Activated naive CD4-positive, alpha-beta T cell treated with anti-CD3 and anti-CD28 coated beads, Interleukin-2, amount 50 U/mL, for 24 hours (primary cell): Measurements from ENCODE around the gene UMPS.

ENCODE experiments used
- H3K27ac Mint-ChIP-seq: one replicate; pipeline ENCODE4 v1.8.0; 2021; ENCODE audit warnings: mild to moderate bottlenecking, mixed read lengths
- H3K27me3 Mint-ChIP-seq: one replicate; pipeline ENCODE4 v1.8.0; 2021; ENCODE audit warnings: mixed read lengths
- H3K36me3 Mint-ChIP-seq: one replicate; pipeline ENCODE4 v1.8.0; 2021; ENCODE audit warnings: mixed read lengths
- H3K4me1 Mint-ChIP-seq: one replicate; pipeline ENCODE4 v1.8.0; 2021; ENCODE audit warnings: mixed read lengths
- H3K4me3 Mint-ChIP-seq: one replicate; pipeline ENCODE4 v1.8.0; 2021; ENCODE audit warnings: mild to moderate bottlenecking, mixed read lengths
- H3K9me3 Mint-ChIP-seq: one replicate; pipeline ENCODE4 v1.8.0; 2021; ENCODE audit warnings: mixed read lengths

UMPS gene

DNA sequence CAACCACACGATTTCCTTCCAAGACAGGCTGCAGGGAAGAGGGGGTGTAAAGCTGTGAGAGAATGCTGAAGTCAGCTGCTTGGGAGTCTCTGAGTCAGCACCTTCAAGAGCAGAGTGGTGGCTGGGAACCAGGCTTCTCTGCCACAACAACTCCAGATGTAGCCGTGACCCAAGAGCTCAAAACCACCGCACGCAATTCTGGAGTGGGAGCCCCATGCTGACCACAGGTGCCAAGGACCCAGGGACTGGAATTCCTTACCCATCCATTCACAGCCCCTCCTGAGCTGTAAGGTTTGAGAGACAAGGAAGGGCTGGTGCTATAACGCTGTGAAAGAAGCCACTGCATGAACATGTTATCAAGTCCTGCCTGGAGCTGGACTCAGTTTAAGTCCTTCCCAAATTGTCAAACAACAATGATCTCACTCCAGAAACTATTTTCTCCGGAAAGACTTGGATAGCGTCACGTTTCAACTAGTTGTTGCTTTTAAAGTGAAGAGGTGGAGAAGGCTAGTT, 61.4 kb downstream of the UMPS start:
- Mint-ChIP-seq H3K27me3 (no peaks in the 10 kb centered on the region), H3K9me3 (no peaks in the 10 kb centered on the region), H3K27ac (no peak overlapping the region), H3K4me3 (no peak overlapping the region), H3K4me1 (no peaks in the 10 kb centered on the region), H3K36me3 (no peaks in the 10 kb centered on the region)

DNA sequence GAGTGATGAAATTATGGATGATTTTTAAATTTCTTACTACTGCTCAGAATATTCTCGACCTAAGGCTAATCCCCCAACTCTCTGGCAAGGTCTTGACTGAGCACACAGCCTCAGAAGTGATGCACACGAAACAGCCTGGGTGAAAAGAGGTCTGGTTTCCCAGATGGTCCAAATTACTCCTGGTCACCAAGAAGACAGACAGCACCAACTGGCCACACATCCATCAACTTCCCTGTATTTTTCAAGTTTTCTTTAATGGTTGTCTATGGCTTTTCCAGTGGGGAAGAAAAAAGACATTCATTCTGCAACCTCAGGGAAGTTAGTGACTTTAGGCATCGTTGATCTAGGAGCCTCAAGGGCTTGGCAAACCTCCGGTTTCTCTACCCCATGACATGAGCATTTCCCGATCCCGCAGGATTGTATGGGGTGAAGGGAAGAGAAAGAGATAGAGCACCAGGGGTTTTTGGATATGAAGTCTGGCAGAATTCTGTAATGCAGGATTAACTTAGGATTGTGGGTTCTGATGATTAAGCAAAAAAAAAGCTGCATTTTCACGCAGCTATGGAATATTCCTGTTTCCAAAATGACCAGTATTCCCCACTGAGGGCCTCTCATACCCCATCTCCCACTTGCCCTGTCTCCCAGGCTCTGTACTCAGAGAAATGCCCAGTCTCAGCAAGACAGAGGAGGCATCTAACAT, 62.2 kb downstream of the UMPS start:
- H3K27ac Mint-ChIP-seq, result no peak overlapping the region

DNA sequence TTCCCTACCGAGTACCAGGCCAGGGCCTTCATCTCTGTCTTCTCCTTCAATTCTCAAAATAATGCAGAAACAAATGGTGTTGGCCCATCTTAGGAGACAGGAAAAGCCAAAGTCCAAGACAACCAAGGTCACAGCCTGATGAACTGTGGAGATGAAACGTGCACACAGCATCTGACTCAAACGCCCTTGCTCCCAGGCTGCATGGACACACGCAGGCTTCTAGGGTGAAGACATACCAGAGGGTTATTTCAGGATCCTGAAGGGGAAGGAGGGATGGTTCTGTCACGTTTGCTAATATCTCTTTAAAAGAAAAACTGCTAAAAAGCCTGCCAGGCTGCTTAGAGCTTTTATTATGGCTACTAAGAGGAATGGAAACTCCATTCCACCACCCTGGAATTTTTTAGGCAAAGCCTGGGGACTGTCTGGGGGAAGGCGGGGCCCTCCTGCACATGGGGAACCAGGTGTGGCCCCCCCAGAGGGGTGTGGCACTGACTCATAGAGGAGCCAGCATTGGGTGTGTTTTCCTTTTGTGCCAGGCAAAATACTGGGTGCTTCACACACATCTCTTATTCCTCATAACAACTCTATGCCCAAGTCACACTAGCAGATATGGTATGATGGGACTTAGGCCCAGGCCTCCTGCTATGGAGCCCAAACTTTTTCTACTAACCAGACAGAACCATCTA, 62.9 kb downstream of the UMPS start:
- Mint-ChIP-seq H3K9me3 (no peaks in the 10 kb centered on the region), H3K27me3 (no peaks in the 10 kb centered on the region), H3K4me1 (no peaks in the 10 kb centered on the region), H3K4me3 (no peak overlapping the region), H3K27ac (no peak overlapping the region), H3K36me3 (no peaks in the 10 kb centered on the region)

More for the DNA sequence above, 62.2 kb downstream of the UMPS start:
- Mint-ChIP-seq H3K9me3 (no peaks in the 10 kb centered on the region), H3K4me1 (no peaks in the 10 kb centered on the region), H3K27me3 (no peaks in the 10 kb centered on the region), H3K36me3 (no peaks in the 10 kb centered on the region), H3K4me3 (no peak overlapping the region)

DNA sequence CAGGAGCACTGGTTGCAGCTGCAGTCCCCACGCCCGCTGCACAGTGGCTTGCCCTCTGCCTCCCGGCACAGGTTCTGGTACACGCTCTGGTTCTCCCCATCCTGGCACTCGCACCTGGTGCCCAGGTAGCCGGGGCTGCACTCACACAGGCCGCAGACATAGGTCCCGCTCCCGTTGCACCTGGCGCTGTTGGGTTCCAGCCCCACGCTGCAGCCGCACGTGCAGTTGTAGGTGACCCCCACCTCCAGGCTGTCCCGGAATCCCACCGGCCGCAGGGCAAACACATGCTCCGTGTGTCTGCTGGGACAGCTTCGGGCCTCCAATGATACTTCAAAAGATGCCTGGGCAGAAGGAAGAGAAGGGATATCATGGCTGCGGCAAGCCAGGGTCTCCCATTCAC, 66.2 kb downstream of the UMPS start:
- Mint-ChIP-seq H3K4me1 (no peaks in the 10 kb centered on the region), H3K27ac (no peak overlapping the region)

DNA sequence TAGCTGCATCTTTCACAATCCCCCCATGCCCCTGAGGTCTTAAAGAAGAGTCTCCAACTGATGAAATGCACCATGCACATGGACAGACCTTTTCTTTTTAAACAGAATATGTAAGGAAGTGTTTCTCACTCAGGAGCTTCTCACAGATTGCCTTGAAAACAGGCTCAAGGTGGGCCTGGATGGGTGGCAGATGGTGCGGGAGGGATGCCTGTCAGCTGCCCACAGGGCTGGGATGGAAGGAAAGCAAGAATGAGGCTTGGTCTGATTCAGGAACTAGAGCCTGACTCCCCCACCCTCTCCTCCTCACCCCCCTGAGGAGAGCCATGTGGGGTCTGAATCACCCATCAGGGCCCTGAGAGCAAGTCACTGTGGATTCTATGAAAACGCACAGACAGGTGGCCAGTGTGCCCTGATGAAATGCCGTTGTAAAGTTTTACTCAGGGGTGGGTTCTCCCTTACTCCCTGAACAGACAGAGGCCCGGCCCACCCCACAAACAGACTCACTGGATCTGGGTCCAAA, 67.2 kb downstream of the UMPS start:
- Mint-ChIP-seq H3K27me3 (no peaks in the 10 kb centered on the region), H3K27ac (no peak overlapping the region), H3K4me1 (no peaks in the 10 kb centered on the region)

More for the DNA sequence above, 66.2 kb downstream of the UMPS start:
- no peaks in the 10 kb centered on the region for H3K27me3 Mint-ChIP-seq
- H3K36me3 Mint-ChIP-seq, result no peaks in the 10 kb centered on the region
- no peak overlapping the region for H3K4me3 Mint-ChIP-seq
- H3K9me3 Mint-ChIP-seq, result no peaks in the 10 kb centered on the region

More for the DNA sequence above, 67.2 kb downstream of the UMPS start:
- Mint-ChIP-seq H3K36me3 (no peaks in the 10 kb centered on the region), H3K4me3 (no peak overlapping the region), H3K9me3 (no peaks in the 10 kb centered on the region)
